HepG2 (cell line): Measurements from ENCODE around the gene CCK. TPM values are rescaled to one million over a fixed set of nuclear protein-coding genes. Genes with fewer than 3 reads are reported as not detected.
"Not testable (repeated sequence)": the region's sequence is repeated elsewhere in the genome, so short reads cannot be mapped to it uniquely, and the experiment has no call there.

ENCODE experiments used
- ARID5B ChIP-seq: IDR thresholded peaks from 2 replicates; pipeline ENCODE4 v1.4.0; 2020; ENCODE audit warnings: mild to moderate bottlenecking, missing genetic modification reagents
- FOXK1 ChIP-seq: sonication (generic); formaldehyde crosslinking; IDR thresholded peaks from 2 replicates; pipeline ENCODE4 v1.4.0; 2020; ENCODE audit warnings: low read depth, missing genetic modification reagents, borderline replicate concordance
- GATAD2A ChIP-seq: IDR thresholded peaks from 2 replicates; pipeline ENCODE4 v1.6.1; 2016
- NCOA2 ChIP-seq: sonication (generic); formaldehyde crosslinking; IDR thresholded peaks from 2 replicates; pipeline ENCODE4 v1.8.0; 2022; ENCODE audit warnings: inconsistent platforms
- PAXIP1 ChIP-seq: sonication (generic); formaldehyde crosslinking; conservative IDR thresholded peaks from 2 replicates; pipeline ENCODE4 v1.4.0; 2020; ENCODE audit warnings: mild to moderate bottlenecking, missing genetic modification reagents, moderate library complexity
- POGZ ChIP-seq: sonication (generic); formaldehyde crosslinking; IDR thresholded peaks from 2 replicates; pipeline ENCODE4 v1.4.0; 2020; ENCODE audit warnings: mild to moderate bottlenecking, missing genetic modification reagents
- SOX13 ChIP-seq, 3 experiments: fragments of 450-650 bp in 1 of 3; sonication (generic) in 1 of 3; formaldehyde crosslinking in 1 of 3; IDR thresholded peaks in 2 of 3; conservative IDR thresholded peaks in 1 of 3; 2 replicates each; pipeline versions ENCODE4 v1.5.0 to v1.6.1; 2016 to 2020; ENCODE audit warnings: antibody characterized with exemption in 1 of 3, mild to moderate bottlenecking in 1 of 3, missing compliant biosample characterization in 1 of 3, missing genetic modification reagents in 1 of 3, moderate library complexity in 1 of 3
- SOX5 ChIP-seq: IDR thresholded peaks from 2 replicates; pipeline ENCODE4 v1.6.1; 2016; ENCODE audit warnings: borderline replicate concordance
- ZNF281 ChIP-seq: sonication (generic); formaldehyde crosslinking; IDR thresholded peaks from 2 replicates; pipeline ENCODE4 v1.4.0; 2020; ENCODE audit warnings: missing genetic modification reagents, borderline replicate concordance
- ZNF501 ChIP-seq: sonication (generic); formaldehyde crosslinking; IDR thresholded peaks from 2 replicates; pipeline ENCODE4 v1.5.1; 2020; ENCODE audit warnings: mild to moderate bottlenecking, moderate library complexity, missing genetic modification reagents
- ZNF687 ChIP-seq: sonication (generic); formaldehyde crosslinking; IDR thresholded peaks from 2 replicates; pipeline ENCODE4 v1.5.1; 2020; ENCODE audit warnings: mild to moderate bottlenecking, missing genetic modification reagents, moderate library complexity
- ZNF891 ChIP-seq: sonication (generic); formaldehyde crosslinking; IDR thresholded peaks from 2 replicates; pipeline ENCODE4 v1.5.0; 2020; ENCODE audit warnings: mild to moderate bottlenecking, missing genetic modification reagents
- polyA plus RNA-seq, 8 experiments: library from polyadenylated mRNA; depleted of rRNA in 3 of 8; stranded (reverse) in 7 of 8; unstranded in 1 of 8; fragments of >200 nt; fragmentation: Illumina TruSeq in 4 of 8; extraction: Trizol in 4 of 8; gene quantifications; 2 replicates each; pipeline versions ENCODE4 v1.2.1 to v1.2.3, GENCODE V29; 2011 to 2016; ENCODE audit warnings: low read depth in 4 of 8, missing spikeins in 1 of 8, mixed read lengths in 1 of 8; ENCODE audit not compliant: insufficient read depth in 1 of 8
- total RNA-seq, 5 experiments: library from RNA; depleted of rRNA; stranded (reverse); fragments of >200 nt; fragmentation: Illumina TruSeq; extraction: Trizol; gene quantifications; 2 replicates each; pipeline ENCODE4 v1.2.3, GENCODE V29; 2016; ENCODE audit warnings: low read depth in 1 of 5

The CCK gene
- total and polyA plus RNA-seq, 2 of the 13 experiments (the other 11 are each of a cell fraction or from before 2014, with no cell fraction given): not detected

- peak; percentile 37; the same call in 1 of the 2 replicates for TF ChIP-seq PAXIP1 (CRISPR knock-in tag)
- 0 out of 2 replicates have a peak, but pooled peaks have one; percentile 53 for TF ChIP-seq FOXK1 (CRISPR knock-in tag)
- peak; percentile 32; the same call in 1 of the 2 replicates for TF ChIP-seq NCOA2
- peak; percentile 96 for TF ChIP-seq ZNF281
- peak; percentile 44 for TF ChIP-seq ZNF687
- peak; percentile 44; the same call in 1 of the 2 replicates for TF ChIP-seq ZNF501 (CRISPR knock-in tag)
- TF ChIP-seq POGZ (CRISPR knock-in tag): peak; percentile 30; the same call in 1 of the 2 replicates
- peak; percentile 55; the same call in 1 of the 2 replicates for TF ChIP-seq ZNF891 (CRISPR knock-in tag)
- TF ChIP-seq SOX5: 0 out of 2 replicates have a peak, but pooled peaks have one; percentile 23
- TF ChIP-seq GATAD2A (CRISPR knock-in tag): 0 out of 2 replicates have a peak, but pooled peaks have one; percentile 46
- peak; percentile 48; the same call in 1 of the 2 replicates for TF ChIP-seq ARID5B (CRISPR knock-in tag)
- TF ChIP-seq SOX13 (IDR thresholded peaks at IDR 0.05): not testable (repeated sequence)
- TF ChIP-seq SOX13 (CRISPR knock-in tag; conservative IDR thresholded peaks at IDR 0.05 in 1 of 2, IDR thresholded peaks at IDR 0.05 in 1 of 2): 0 out of 4 replicates have a peak, but pooled peaks of 1 of the 2 experiments have one; percentile 17
These were observed 21.4 kb upstream of the CCK start (continued) for GRCh38 chr3:42287423-42287822.
